ENCODE results near the gene LATS2.

Gene LATS2

DNA sequence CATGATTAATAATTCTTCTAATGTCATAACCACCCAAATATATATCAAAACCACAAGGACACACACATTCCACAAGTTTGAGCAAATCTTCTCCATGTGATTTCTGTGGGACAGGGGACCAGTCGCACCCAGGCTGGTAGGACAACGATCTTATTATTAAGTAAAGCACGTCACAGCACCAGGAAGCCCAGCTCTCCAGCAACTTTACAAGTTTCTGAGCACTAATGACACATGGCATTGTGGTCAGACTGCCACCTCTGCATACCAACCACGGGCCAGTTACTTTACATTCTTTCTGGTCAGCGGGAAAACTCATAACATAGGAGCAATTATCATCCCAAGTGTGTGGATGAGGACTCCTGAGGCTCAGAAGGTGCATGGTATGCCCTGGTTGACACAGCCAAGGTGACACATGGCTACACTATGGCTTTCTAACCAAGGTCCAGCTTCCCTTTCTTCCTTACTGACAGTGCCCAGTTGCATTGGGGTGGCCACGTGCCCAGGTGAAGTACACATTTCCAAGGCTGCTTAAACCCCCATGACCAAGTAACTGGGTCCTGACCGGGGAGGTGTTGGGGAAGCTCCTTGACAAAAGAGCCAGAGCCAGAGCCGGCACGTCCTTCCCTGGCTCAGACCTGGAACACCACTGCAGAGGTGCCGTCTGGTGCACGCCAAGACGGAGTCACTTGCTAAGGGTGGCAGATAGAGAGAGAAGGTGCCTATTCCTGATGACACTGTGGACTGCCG lies 27.4 kb downstream of the LATS2 start:
- TF ChIP-seq, protein P1, sequence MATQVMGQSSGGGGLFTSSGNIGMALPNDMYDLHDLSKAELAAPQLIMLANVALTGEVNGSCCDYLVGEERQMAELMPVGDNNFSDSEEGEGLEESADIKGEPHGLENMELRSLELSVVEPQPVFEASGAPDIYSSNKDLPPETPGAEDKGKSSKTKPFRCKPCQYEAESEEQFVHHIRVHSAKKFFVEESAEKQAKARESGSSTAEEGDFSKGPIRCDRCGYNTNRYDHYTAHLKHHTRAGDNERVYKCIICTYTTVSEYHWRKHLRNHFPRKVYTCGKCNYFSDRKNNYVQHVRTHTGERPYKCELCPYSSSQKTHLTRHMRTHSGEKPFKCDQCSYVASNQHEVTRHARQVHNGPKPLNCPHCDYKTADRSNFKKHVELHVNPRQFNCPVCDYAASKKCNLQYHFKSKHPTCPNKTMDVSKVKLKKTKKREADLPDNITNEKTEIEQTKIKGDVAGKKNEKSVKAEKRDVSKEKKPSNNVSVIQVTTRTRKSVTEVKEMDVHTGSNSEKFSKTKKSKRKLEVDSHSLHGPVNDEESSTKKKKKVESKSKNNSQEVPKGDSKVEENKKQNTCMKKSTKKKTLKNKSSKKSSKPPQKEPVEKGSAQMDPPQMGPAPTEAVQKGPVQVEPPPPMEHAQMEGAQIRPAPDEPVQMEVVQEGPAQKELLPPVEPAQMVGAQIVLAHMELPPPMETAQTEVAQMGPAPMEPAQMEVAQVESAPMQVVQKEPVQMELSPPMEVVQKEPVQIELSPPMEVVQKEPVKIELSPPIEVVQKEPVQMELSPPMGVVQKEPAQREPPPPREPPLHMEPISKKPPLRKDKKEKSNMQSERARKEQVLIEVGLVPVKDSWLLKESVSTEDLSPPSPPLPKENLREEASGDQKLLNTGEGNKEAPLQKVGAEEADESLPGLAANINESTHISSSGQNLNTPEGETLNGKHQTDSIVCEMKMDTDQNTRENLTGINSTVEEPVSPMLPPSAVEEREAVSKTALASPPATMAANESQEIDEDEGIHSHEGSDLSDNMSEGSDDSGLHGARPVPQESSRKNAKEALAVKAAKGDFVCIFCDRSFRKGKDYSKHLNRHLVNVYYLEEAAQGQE (IDR thresholded peaks at IDR 0.05; ENCODE audit: insufficient read depth in 1 of 2, low read depth in 2 of 2, low read length in 2 of 2): no peak
- TF ChIP-seq POLR2AphosphoS5 (IDR thresholded peaks at IDR 0.05; ENCODE audit: low read depth, low read length) (no peak), FOXP2 (optimal IDR thresholded peaks at IDR 0.05; ENCODE audit: borderline replicate concordance, extremely low read depth, extremely low read length, insufficient read depth) (no peak), TAF1 (IDR thresholded peaks at IDR 0.05; ENCODE audit: borderline replicate concordance, insufficient read depth, low read length) (no peak), SIN3A (IDR thresholded peaks at IDR 0.05; ENCODE audit: borderline replicate concordance, insufficient read depth, low read length) (no peak)

DNA sequence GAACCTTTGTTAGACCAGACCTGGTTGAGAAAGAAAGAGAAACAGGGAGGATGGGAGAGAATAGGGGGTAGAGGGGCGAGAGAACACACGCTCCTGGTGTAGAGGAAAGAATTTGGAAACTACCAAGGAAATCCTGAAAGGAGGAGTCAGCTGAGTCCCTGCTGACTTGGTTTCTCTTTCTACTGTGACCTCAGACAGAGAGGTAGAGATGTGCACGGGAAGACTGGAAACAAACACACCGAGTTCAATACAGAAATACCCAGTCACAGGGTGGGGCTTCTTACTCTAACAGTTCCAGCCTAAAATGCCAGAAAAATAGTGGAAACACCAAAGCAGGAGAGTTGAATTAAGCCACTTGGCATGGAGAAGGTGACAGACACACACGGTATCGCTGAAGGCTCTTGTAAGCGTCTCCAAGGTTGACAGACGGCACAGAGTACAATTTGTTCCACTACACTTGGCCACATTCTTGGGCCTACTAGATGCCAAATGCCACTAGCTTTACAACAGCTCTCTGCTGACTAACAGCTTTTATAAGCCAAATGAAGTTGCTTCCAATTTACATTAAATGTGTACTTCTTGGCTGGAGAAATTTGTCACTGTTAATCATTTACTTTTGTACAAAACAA lies 28.1 kb downstream of the LATS2 start:
- TF ChIP-seq POLR2AphosphoS5 (IDR thresholded peaks at IDR 0.05; ENCODE audit: low read depth, low read length) (no peak), TAF1 (IDR thresholded peaks at IDR 0.05; ENCODE audit: borderline replicate concordance, insufficient read depth, low read length) (no peak), SIN3A (IDR thresholded peaks at IDR 0.05; ENCODE audit: borderline replicate concordance, insufficient read depth, low read length) (no peak), FOXP2 (optimal IDR thresholded peaks at IDR 0.05; ENCODE audit: borderline replicate concordance, extremely low read depth, extremely low read length, insufficient read depth) (no peak)
- TF ChIP-seq, protein P1 (IDR thresholded peaks at IDR 0.05; ENCODE audit: insufficient read depth in 1 of 2, low read depth in 2 of 2, low read length in 2 of 2): no peak

DNA sequence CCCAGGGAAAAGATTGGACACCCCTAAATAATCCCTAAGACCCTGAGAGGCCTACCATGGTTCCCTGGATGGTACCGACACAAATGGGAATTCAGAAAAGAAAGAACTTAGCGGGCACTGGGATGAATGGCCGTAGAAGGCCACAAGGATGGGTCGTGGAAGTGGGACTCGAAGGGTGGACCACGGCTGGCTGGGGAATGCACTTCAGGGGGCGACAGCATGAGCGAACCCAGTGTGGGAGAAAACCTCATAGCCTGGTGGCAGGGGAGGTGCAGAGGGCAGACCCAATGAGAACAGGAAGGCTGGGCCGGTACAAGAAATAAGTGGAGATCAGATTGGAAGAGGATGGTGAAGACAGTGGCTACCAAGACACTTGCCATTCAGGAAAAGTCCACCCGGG lies 28.7 kb downstream of the LATS2 start:
- TF ChIP-seq FOXP2 (optimal IDR thresholded peaks at IDR 0.05; ENCODE audit: borderline replicate concordance, extremely low read depth, extremely low read length, insufficient read depth) (no peak), TAF1 (IDR thresholded peaks at IDR 0.05; ENCODE audit: borderline replicate concordance, insufficient read depth, low read length) (no peak), POLR2AphosphoS5 (IDR thresholded peaks at IDR 0.05; ENCODE audit: low read depth, low read length) (no peak), SIN3A (IDR thresholded peaks at IDR 0.05; ENCODE audit: borderline replicate concordance, insufficient read depth, low read length) (no peak)
- TF ChIP-seq, protein P1 (IDR thresholded peaks at IDR 0.05; ENCODE audit: insufficient read depth in 1 of 2, low read depth in 2 of 2, low read length in 2 of 2): no peak

DNA sequence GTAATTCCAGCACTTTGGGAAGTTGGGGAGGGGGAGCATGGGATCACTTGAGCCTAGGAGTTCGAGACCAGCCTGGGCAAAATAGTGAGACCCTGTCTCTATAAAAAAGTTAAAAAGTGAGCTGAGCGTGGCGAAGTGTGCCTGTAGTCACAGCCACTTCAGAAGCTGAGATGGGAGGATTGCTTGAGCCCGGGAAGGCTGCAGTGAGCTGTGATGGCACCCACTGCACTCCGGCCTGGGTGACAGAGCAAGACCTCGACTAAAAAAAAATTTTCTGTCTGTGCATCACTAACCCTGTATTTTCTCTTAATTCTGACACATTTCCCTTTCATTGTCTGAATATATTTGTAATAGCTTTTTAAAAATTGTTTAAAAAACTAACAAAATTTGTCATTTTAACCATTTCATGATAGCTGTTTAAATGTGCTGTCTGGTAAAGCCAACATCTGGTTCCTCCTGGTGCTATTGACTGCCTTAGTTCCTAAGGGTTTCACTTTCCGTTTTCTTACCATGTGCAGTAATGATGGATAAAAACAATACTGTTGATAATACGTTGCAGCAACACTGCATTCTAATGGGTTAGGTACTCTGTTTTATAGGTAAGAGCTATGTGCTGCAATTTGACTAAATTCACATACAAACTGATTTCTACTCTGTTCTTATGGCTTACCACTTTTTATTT lies 29.7 kb downstream of the LATS2 start:
- TF ChIP-seq FOXP2 (optimal IDR thresholded peaks at IDR 0.05; ENCODE audit: borderline replicate concordance, extremely low read depth, extremely low read length, insufficient read depth): no peak
- no peak for TF ChIP-seq POLR2AphosphoS5 (IDR thresholded peaks at IDR 0.05; ENCODE audit: low read depth, low read length)
- TF ChIP-seq, protein P1 (IDR thresholded peaks at IDR 0.05; ENCODE audit: insufficient read depth in 1 of 2, low read depth in 2 of 2, low read length in 2 of 2): no peak
- no peak for TF ChIP-seq SIN3A (IDR thresholded peaks at IDR 0.05; ENCODE audit: borderline replicate concordance, insufficient read depth, low read length)
- no peak for TF ChIP-seq TAF1 (IDR thresholded peaks at IDR 0.05; ENCODE audit: borderline replicate concordance, insufficient read depth, low read length)
